IPS-NIHi7 (cell line): ENCODE measurements around the gene ZNF737.
"Not testable (repeated sequence)": the region's sequence is repeated elsewhere in the genome, so short reads cannot be mapped to it uniquely, and the experiment has no call there.

Experiments used
- DNase-seq: peaks from one replicate; pipeline ENCODE4 v3.0.0; 2012; ENCODE audit warnings: mixed read lengths; ENCODE audit errors: extremely low spot score

ZNF737 gene

GRCh38 chr19:20565321-20566018 is at the start of gene ZNF737:
Gene ZNF737 (minus strand): TSS chr19:20565781. CDS start chr19:20565640, 141 bp downstream.
- peak; percentile 95 for DNase-seq

GRCh38 chr19:20614971-20615370 is 49.4 kb upstream of the ZNF737 start:
- DNase-seq: not testable (repeated sequence)

GRCh38 chr19:20612711-20613316 is 47.2 kb upstream of the ZNF737 start:
- DNase-seq: no peak

GRCh38 chr19:20611866-20612265 is 46.3 kb upstream of the ZNF737 start:
- no peak for DNase-seq

- no peak for DNase-seq
Measured at GRCh38 chr19:20607943-20608342, 42.4 kb upstream of the ZNF737 start.

GRCh38 chr19:20558571-20558970 is 7.0 kb downstream of the ZNF737 start:
- DNase-seq: no peak

- no peak for DNase-seq
Measured at GRCh38 chr19:20558011-20558410, 7.6 kb downstream of the ZNF737 start.

- not testable (repeated sequence) for DNase-seq
Measured at GRCh38 chr19:20544667-20545333, 20.8 kb downstream of the ZNF737 start.

- DNase-seq: not testable (repeated sequence)
Measured at GRCh38 chr19:20530303-20530702, 35.3 kb downstream of the ZNF737 start.

- DNase-seq: peak; percentile 15
Measured at GRCh38 chr19:20513189-20513904, 52.2 kb downstream of the ZNF737 start.

- DNase-seq: no peak
Measured at GRCh38 chr19:20503476-20503875, 62.1 kb downstream of the ZNF737 start.
